Stomach (tissue), 9 donors: ENCODE results near the gene TGFBR2. TPM values are rescaled to one million over a fixed set of nuclear protein-coding genes. Genes with fewer than 3 reads are reported as not detected.

Source experiments
- DNase-seq, 2 donors: peaks; one replicate each; pipeline versions ENCODE4 v3.0.0 to v3.0.0-alpha.2; 2013 to 2019
- H3K27ac ChIP-seq, 5 donors: fragments of 200-600 bp in 4 of 5; sonication (generic) in 4 of 5; one replicate each; pipeline ENCODE4 v1.5.1; 2013 to 2019; ENCODE audit warnings: mild to moderate bottlenecking in 1 of 5, moderate library complexity in 1 of 5
- H3K27me3 ChIP-seq, 3 donors: fragments of 200-600 bp; sonication (generic); one replicate each; pipeline ENCODE4 v1.5.1; 2017 to 2019; ENCODE audit warnings: mixed run types in 1 of 3
- H3K36me3 ChIP-seq, 4 donors: fragments of 200-600 bp; sonication (generic); 1 replicate in 3 of 4; 2 replicates in 1 of 4; pipeline ENCODE4 v1.5.1; 2016 to 2019
- H3K4me1 ChIP-seq, 4 donors: fragments of 200-600 bp; sonication (generic); one replicate each; pipeline ENCODE4 v1.5.1; 2016 to 2019
- H3K4me3 ChIP-seq, 4 donors: fragments of 200-600 bp; sonication (generic) in 3 of 4; one replicate each; pipeline ENCODE4 v1.5.1; 2016 to 2019; ENCODE audit warnings: mild to moderate bottlenecking in 1 of 4
- H3K9me3 ChIP-seq, 4 donors: fragments of 200-600 bp; sonication (generic); one replicate each; pipeline ENCODE4 v1.5.1; 2016 to 2019
- CTCF ChIP-seq, 7 experiments: fragments of 450-650 bp in 4 of 7; fragments of 200-600 bp in 3 of 7; sonication (generic) in 3 of 7; IDR thresholded peaks; one replicate each; pipeline ENCODE4 v1.5.1; 2016 to 2019; ENCODE audit warnings: antibody characterized with exemption in 7 of 7, control low read depth in 2 of 7, mild to moderate bottlenecking in 1 of 7
- EP300 ChIP-seq: sonication (generic); formaldehyde crosslinking; IDR thresholded peaks from one replicate; pipeline ENCODE4 v1.6.1; 2017; ENCODE audit warnings: antibody characterized with exemption
- POLR2A ChIP-seq, 4 donors: fragments of 450-650 bp; IDR thresholded peaks; one replicate each; pipeline ENCODE4 v1.6.1; 2016; ENCODE audit warnings: antibody characterized with exemption in 4 of 4, control low read depth in 2 of 4, mild to moderate bottlenecking in 1 of 4, moderate library complexity in 1 of 4
- POLR2AphosphoS5 ChIP-seq, 3 donors: sonication (generic); formaldehyde crosslinking; IDR thresholded peaks; one replicate each; pipeline ENCODE4 v1.6.1; 2016; ENCODE audit warnings: antibody characterized with exemption in 3 of 3
- WGBS, 5 donors: extraction: QIAGEN DNeasy Blood & Tissue Kit in 3 of 5; methylation state at CpG; one replicate each; pipeline versions ENCODE4 v1.1.5 to v1.1.7; 2013 to 2018; 5-methylcytosine and 5-hydroxymethylcytosine counted together
- intact Hi-C: fragments of 100-400 bp; cut with DNase I; formaldehyde crosslinking; loops from one replicate; pipeline ENCODE4 v1.15.1; 2023; ENCODE audit warnings: low total_unique reads
- polyA plus RNA-seq, 3 donors: library from polyadenylated mRNA; stranded (reverse); fragments of 200-250 nt; gene quantifications; one replicate each; pipeline ENCODE4 v1.2.3, GENCODE V29; 2013
- total RNA-seq, 5 donors: library from RNA; depleted of rRNA; stranded (reverse); fragments of >200 nt; gene quantifications; one replicate each; pipeline versions ENCODE4 v1.1.0 to v1.2.3, GENCODE V29; 2014 to 2016
- donor health status: healthy with polysubstance abuse.
- donor health status: Bipolar disorder and iron deficiency.
- donor health status: healthy.

The TGFBR2 gene
- total and polyA plus RNA-seq, 8 donors = 13.7 to 115 (median 66.3) TPM

GRCh38 chr3:30679045-30679444, 72.6 kb downstream of the TGFBR2 start:
- H3K36me3 ChIP-seq = peaks cover 48 to 90% (median 72%) of the 10 kb centered on the region in 4 donors

GRCh38 chr3:30680789-30681648, 74.6 kb downstream of the TGFBR2 start:
- H3K36me3 ChIP-seq = peaks cover 36 to 83% (median 59%) of the 10 kb centered on the region in 4 donors
- peak overlapping the region; percentile 33 to 82 (median 71) for H3K27ac ChIP-seq
- no peaks in the 10 kb centered on the region for H3K9me3 ChIP-seq
- H3K27me3 ChIP-seq = no peaks in the 10 kb centered on the region
- DNase-seq = peak in 1 of 2 donors; percentile 79
- 74 to 80% (median 75%) methylated on average over 18 of the region's 18 CpGs for WGBS, 5 donors
- TF ChIP-seq POLR2AphosphoS5 (IDR thresholded peaks at IDR 0.05) (no peak), EP300 (no peak), POLR2A (IDR thresholded peaks at IDR 0.05) (no peak)
- peaks cover 39 to 77% (median 61%) of the 10 kb centered on the region in 4 donors for H3K4me1 ChIP-seq
- intact Hi-C loops = no loop called here
- H3K4me3 ChIP-seq = no peak overlapping the region

More at GRCh38 chr3:30679045-30679444, 72.6 kb downstream of the TGFBR2 start:
- Histone ChIP-seq H3K4me1 (peaks cover 33 to 76% (median 54%) of the 10 kb centered on the region in 4 donors), H3K9me3 (no peaks in the 10 kb centered on the region), H3K4me3 (no peak overlapping the region), H3K27ac (peak overlapping the region in 3 of 5 donors; percentile 19 to 82 (median 43)), H3K27me3 (no peaks in the 10 kb centered on the region)
- no peak for DNase-seq
- intact Hi-C loops = no loop called here
- no peak for TF ChIP-seq CTCF (IDR thresholded peaks at IDR 0.05)
- TF ChIP-seq POLR2A (IDR thresholded peaks at IDR 0.05) = no peak
- TF ChIP-seq POLR2AphosphoS5 (IDR thresholded peaks at IDR 0.05) = no peak
- TF ChIP-seq EP300 = no peak

- Histone ChIP-seq H3K27me3 (no peaks in the 10 kb centered on the region), H3K27ac (peak overlapping the region; percentile 7 to 82 (median 71)), H3K36me3 (peaks cover 30 to 83% (median 52%) of the 10 kb centered on the region in 4 donors), H3K9me3 (no peaks in the 10 kb centered on the region), H3K4me3 (no peak overlapping the region), H3K4me1 (peaks cover 39 to 84% (median 64%) of the 10 kb centered on the region in 4 donors)
- peak in 2 of 3 donors; percentile 13 to 46 for TF ChIP-seq POLR2AphosphoS5 (IDR thresholded peaks at IDR 0.05)
- no peak for TF ChIP-seq EP300
- no peak for TF ChIP-seq POLR2A (IDR thresholded peaks at IDR 0.05)
- TF ChIP-seq CTCF (IDR thresholded peaks at IDR 0.05) = no peak
- 36 to 53% (median 48%) methylated on average over 6 of the region's 6 CpGs for WGBS, 5 donors
- intact Hi-C loops = no loop called here
- peak in 1 of 2 donors; percentile 69 for DNase-seq
Measured at GRCh38 chr3:30681649-30682211, 75.3 kb downstream of the TGFBR2 start.

GRCh38 chr3:30682434-30683155, 76.2 kb downstream of the TGFBR2 start:
- no peak overlapping the region for H3K4me3 ChIP-seq
- no peaks in the 10 kb centered on the region for H3K9me3 ChIP-seq
- peaks cover 39 to 91% (median 65%) of the 10 kb centered on the region in 4 donors for H3K4me1 ChIP-seq
- H3K36me3 ChIP-seq = peaks cover 22 to 83% (median 51%) of the 10 kb centered on the region in 4 donors
- intact Hi-C loops = no loop called here
- H3K27ac ChIP-seq = peak overlapping the region; percentile 42 to 82 (median 71)
- H3K27me3 ChIP-seq = no peaks in the 10 kb centered on the region
- WGBS, 5 donors = 50 to 83% (median 71%) methylated on average over 1 of the region's 1 CpG
- TF ChIP-seq POLR2AphosphoS5 (IDR thresholded peaks at IDR 0.05) = no peak
- no peak for DNase-seq

- TF ChIP-seq CTCF (IDR thresholded peaks at IDR 0.05) = no peak
- TF ChIP-seq EP300 = no peak
- TF ChIP-seq POLR2A (IDR thresholded peaks at IDR 0.05) = no peak
- TF ChIP-seq POLR2AphosphoS5 (IDR thresholded peaks at IDR 0.05) = no peak
- Histone ChIP-seq H3K4me1 (peaks cover 47 to 97% (median 74%) of the 10 kb centered on the region in 4 donors), H3K4me3 (no peak overlapping the region), H3K36me3 (peaks cover 10 to 82% (median 48%) of the 10 kb centered on the region in 4 donors), H3K27me3 (no peaks in the 10 kb centered on the region), H3K9me3 (no peaks in the 10 kb centered on the region), H3K27ac (peak overlapping the region in 3 of 5 donors; percentile 21 to 82 (median 30))
- intact Hi-C loops = no loop called here
- DNase-seq = no peak
- 80 to 92% (median 83%) methylated on average over 3 of the region's 3 CpGs for WGBS, 5 donors
Measured at GRCh38 chr3:30683769-30684168, 77.4 kb downstream of the TGFBR2 start.
